Osteocyte (in vitro differentiated cells): Measurements from ENCODE around the gene C11orf97. TPM values are rescaled to one million over a fixed set of nuclear protein-coding genes. Genes with fewer than 3 reads are reported as not detected.
A peak's percentile ranks its signal among the peaks of the same experiment; 100 is the strongest.

Experiments
- DNase-seq: peaks from one replicate; pipeline ENCODE4 v3.0.0; 2021; ENCODE audit warnings: mixed read lengths; ENCODE audit not compliant: unreplicated experiment; ENCODE audit errors: extremely low spot score
- H3K27ac Mint-ChIP-seq: one replicate; pipeline ENCODE4 v1.8.0; 2021; ENCODE audit warnings: mild to moderate bottlenecking, mixed read lengths; ENCODE audit not compliant: unreplicated experiment
- H3K27me3 Mint-ChIP-seq: one replicate; pipeline ENCODE4 v1.8.0; 2021; ENCODE audit warnings: mixed read lengths; ENCODE audit not compliant: unreplicated experiment
- H3K36me3 Mint-ChIP-seq: one replicate; pipeline ENCODE4 v1.8.0; 2021; ENCODE audit warnings: mixed read lengths; ENCODE audit not compliant: unreplicated experiment
- H3K4me1 Mint-ChIP-seq: one replicate; pipeline ENCODE4 v1.8.0; 2021; ENCODE audit warnings: mixed read lengths; ENCODE audit not compliant: unreplicated experiment
- H3K4me3 Mint-ChIP-seq: one replicate; pipeline ENCODE4 v1.8.0; 2021; ENCODE audit warnings: mild to moderate bottlenecking, moderate library complexity, mixed read lengths; ENCODE audit not compliant: unreplicated experiment
- H3K9me3 Mint-ChIP-seq: one replicate; pipeline ENCODE4 v1.8.0; 2021; ENCODE audit warnings: mixed read lengths; ENCODE audit not compliant: unreplicated experiment
- microRNA-seq: library from miRNA; unstranded; fragments of <30 nt; microRNA quantifications from one replicate; pipeline ENCODE4 v1.1.0, GENCODE V29; 2020; ENCODE audit not compliant: unreplicated experiment
- total RNA-seq: library from RNA; stranded (reverse); gene quantifications from 2 replicates; pipeline ENCODE4 v1.2.1, GENCODE V29; 2021
- TF ChIP-seq, protein P1 (sequence below): fragments of 200-600 bp; sonication (generic); IDR thresholded peaks from 2 replicates; pipeline ENCODE4 v1.5.0; 2021; ENCODE audit warnings: antibody characterized with exemption, mild to moderate bottlenecking, moderate library complexity

Gene C11orf97
- total RNA-seq, 1 donor from 2014 or later: not detected

DNA sequence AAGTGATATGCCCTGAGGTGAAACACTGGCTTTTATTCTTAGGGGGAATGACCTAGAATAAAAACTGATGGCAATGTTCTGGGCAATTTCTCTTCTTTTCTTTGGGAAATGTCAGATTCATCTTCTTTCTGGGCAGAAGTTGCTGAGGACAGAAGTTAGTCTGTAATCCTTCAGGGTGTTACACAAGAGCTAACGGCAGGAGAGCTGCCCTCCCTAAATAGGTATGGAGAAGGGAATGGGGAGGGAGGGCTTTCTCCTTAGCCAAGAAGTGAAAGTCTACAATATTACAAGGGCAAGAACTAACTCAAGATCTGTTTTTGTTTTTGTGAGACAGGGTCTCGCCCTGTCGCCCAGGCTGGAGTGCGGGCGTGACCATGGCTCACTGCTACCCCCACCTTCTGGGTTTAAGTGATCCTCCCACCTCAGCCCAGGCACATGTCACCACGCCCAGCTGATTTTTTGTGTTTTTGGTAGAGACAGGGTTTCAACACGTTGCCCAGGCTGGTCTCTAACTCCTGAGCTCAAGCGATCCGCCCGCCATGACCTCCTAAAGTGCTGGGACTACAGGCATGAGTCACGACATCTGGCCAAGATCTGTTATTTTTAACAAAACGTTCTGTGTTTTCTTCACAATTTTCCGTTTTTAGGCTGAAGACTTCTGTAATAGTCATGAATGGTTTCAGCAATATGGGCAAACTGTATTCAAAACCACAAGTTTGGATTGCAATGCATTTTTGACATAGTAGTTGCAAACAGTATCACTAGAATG is 62.1 kb downstream of the C11orf97 start:
- Mint-ChIP-seq H3K36me3 (no peaks in the 10 kb centered on the region), H3K4me3 (peak overlapping the region; percentile 53), H3K4me1 (peaks cover 20% of the 10 kb centered on the region), H3K27me3 (no peaks in the 10 kb centered on the region), H3K9me3 (no peaks in the 10 kb centered on the region), H3K27ac (peak overlapping the region; percentile 86)
- TF ChIP-seq, protein P1, sequence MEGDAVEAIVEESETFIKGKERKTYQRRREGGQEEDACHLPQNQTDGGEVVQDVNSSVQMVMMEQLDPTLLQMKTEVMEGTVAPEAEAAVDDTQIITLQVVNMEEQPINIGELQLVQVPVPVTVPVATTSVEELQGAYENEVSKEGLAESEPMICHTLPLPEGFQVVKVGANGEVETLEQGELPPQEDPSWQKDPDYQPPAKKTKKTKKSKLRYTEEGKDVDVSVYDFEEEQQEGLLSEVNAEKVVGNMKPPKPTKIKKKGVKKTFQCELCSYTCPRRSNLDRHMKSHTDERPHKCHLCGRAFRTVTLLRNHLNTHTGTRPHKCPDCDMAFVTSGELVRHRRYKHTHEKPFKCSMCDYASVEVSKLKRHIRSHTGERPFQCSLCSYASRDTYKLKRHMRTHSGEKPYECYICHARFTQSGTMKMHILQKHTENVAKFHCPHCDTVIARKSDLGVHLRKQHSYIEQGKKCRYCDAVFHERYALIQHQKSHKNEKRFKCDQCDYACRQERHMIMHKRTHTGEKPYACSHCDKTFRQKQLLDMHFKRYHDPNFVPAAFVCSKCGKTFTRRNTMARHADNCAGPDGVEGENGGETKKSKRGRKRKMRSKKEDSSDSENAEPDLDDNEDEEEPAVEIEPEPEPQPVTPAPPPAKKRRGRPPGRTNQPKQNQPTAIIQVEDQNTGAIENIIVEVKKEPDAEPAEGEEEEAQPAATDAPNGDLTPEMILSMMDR: no peak
- no peak for DNase-seq

DNA sequence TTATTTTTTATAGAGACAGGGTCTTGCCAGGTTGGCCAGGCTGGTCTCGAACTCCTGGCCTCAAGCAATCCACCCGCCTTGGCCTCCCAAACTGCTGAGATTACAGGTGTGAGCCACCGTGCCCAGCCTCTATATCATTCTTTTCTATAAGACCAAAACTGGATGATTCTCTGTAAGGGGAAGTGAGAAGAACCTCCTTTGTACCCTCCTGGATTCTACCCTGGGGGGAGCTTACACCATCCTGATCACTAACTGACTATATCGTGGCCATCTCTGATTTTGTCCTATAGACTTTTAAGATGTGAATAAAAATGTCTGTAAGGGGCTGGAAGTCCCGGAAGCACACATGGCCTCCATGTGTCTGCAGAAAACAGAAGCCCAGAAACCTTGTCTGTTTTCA is 64.0 kb downstream of the C11orf97 start:
- H3K27me3 Mint-ChIP-seq: no peaks in the 10 kb centered on the region
- no peak for DNase-seq
- TF ChIP-seq, protein P1: no peak
- no peak overlapping the region for H3K4me3 Mint-ChIP-seq
- no peaks in the 10 kb centered on the region for H3K9me3 Mint-ChIP-seq
- H3K27ac Mint-ChIP-seq: no peak overlapping the region
- no peaks in the 10 kb centered on the region for H3K36me3 Mint-ChIP-seq
- peaks cover 20% of the 10 kb centered on the region for H3K4me1 Mint-ChIP-seq

GRCh38 chr11:94577841-94578240 is 65.6 kb downstream of the C11orf97 start:
- no peaks in the 10 kb centered on the region for H3K9me3 Mint-ChIP-seq
- no peaks in the 10 kb centered on the region for H3K27me3 Mint-ChIP-seq
- H3K4me1 Mint-ChIP-seq: peaks cover 20% of the 10 kb centered on the region
- DNase-seq: no peak
- H3K4me3 Mint-ChIP-seq: no peak overlapping the region
- no peak overlapping the region for H3K27ac Mint-ChIP-seq
- TF ChIP-seq, protein P1: no peak
- no peaks in the 10 kb centered on the region for H3K36me3 Mint-ChIP-seq

Small RNA genes within 50 kb of the gene (microRNA-seq; reads per million reads assigned to microRNA genes)
- gene MIR548L: 2.7 reads per million

Other genes starting within 250 kb of the C11orf97 start
- not detected in 2 replicates for gene IZUMO1R, start 207.9 kb upstream of the C11orf97 start, total RNA-seq
- not detected in 2 replicates for gene GPR83, start 111.0 kb upstream of the C11orf97 start, total RNA-seq
- 21.2 and 21.4 TPM in 2 replicates for gene MRE11, start 18.6 kb upstream of the C11orf97 start, total RNA-seq
- gene ANKRD49, start 18.5 kb upstream of the C11orf97 start, total RNA-seq: 11.3 and 11.7 TPM in 2 replicates
- 2.8 and 3.0 TPM in 2 replicates for gene FUT4, start 31.5 kb downstream of the C11orf97 start, total RNA-seq
- gene PIWIL4, start 54.9 kb downstream of the C11orf97 start, total RNA-seq: 0.84 and 1.2 TPM in 2 replicates